Bronchus fibroblast of lung (primary cell): ENCODE results near the gene GBX2. TPM values are rescaled to one million over a fixed set of nuclear protein-coding genes. Genes with fewer than 3 reads are reported as not detected.

ENCODE experiments used
- total RNA-seq: library from RNA; depleted of rRNA; stranded (reverse); fragments of >200 nt; gene quantifications from 2 replicates; pipeline ENCODE4 v1.2.3, GENCODE V29; 2015

GBX2 gene
- total RNA-seq = not detected in 2 replicates

GRCh38 chr2:236168110-236169080 is at the start of gene GBX2:
Gene GBX2, minus strand, starts transcription at chr2:236168386. Its CDS starts 415 bp downstream, at chr2:236167971.

Other genes with a start within 250 kb of the GBX2 start
- gene ASB18, start 96.0 kb upstream of the GBX2 start, total RNA-seq = not detected in 2 replicates